ENCODE measurements around the gene HAX1.
"Not testable (repeated sequence)": the region's sequence is repeated elsewhere in the genome, so short reads cannot be mapped to it uniquely, and the experiment has no call there.

The HAX1 gene

GRCh38 chr1:154287591-154287990 lies 15.2 kb downstream of the HAX1 start:
- not testable (repeated sequence) for DNase-seq

GRCh38 chr1:154288661-154289060 lies 16.2 kb downstream of the HAX1 start:
- no peak for DNase-seq

- no peak for DNase-seq
Observed at GRCh38 chr1:154290921-154291320, 18.5 kb downstream of the HAX1 start.

DNA sequence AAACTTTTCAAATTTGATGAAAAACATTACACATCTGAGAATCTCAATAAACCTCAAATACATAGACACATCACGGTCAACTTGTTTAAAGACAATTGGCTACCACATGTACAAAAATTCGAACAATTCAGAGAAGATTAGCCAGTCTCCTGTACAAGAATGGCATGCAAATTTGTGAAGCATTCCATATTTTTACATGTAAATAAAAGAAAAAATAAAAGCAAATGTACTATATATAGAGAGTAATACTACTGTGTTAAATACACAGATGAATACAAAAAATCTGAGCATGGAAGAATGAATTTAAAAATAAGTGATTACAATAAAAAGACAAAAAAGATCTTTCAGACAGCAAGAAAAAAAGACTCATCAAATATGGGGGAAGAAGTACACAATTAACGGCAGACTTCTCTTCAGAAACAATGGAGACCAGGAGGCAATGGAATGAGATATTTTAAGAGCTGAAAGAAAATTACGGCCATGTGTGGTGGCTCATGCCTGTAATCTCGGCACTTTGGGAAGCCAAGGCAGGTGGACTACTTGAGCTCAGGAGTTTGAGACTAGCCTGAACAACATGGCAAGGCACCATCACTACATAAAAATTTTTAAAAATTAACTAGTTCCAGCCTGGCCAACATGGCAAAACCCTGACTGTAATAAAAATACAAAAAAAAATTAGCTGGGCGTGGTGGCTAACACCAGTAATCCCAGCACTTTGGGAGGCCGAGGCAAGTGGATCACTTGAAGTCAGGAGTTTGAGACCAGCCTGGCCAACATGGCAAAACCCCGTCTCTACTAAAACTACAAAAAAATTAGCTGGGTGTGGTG lies 23.2 kb downstream of the HAX1 start:
- no peak for DNase-seq

DNA sequence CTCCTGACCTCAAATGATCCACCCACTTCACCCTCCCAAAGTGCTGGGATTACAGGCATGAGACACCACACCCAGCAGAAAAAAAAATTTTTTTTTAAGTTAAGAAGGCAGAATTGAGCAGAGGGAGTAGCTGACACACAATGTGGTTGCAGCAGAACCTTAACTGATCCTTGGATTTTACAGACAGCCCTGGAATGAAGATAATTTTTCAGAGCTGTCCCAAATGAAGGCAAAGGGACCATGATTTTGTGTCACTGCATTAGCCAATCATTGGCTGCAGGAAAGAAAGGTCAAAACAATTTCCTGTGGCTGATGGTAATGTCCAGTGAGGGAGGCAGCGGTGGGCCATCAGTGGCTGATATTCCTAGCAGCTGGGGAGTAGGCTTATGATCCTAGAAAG lies 29.2 kb downstream of the HAX1 start:
- DNase-seq, result no peak

- DNase-seq, result no peak
Observed at GRCh38 chr1:154304664-154305337, 32.4 kb downstream of the HAX1 start.

DNA sequence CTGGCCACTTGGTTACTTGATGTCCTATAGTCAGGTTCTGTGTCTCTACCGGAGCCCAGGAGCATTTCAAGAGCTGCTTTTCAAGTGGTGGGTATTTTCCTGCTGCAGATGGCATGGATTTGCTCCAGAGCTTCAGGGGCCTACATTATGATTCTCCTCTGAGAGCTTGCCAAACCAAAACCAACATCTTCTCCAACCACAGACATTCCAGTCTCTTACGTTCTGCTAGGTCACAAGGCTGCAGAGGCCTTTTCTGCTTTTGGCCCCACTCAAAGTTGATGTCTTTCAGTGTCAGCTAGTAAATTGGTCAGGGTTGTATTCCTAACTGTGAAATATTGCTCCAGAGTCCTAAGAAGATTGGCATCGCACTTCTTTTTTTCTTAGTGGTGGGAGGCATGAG lies 33.7 kb downstream of the HAX1 start:
- no peak for DNase-seq

- not testable (repeated sequence) for DNase-seq
Observed at GRCh38 chr1:154307670-154308270, 35.3 kb downstream of the HAX1 start.

DNA sequence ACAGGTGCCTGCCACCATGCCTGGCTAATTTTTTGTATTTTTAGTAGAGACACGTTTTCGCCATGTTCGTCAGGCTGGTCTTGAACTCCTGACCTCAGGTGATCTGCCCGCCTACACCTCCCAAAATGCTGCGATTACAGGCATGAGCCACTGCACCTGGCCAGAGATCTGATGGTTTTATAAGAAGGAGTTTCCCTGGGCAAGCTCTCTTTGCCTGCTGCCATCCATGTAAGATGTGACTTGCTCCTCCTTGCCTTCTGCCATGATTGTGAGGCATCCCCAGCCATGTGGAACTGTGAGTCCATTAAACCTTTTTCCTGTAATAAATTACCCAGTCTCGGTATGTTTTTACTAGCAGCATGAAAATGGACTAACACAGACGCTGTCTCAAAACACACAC lies 36.7 kb downstream of the HAX1 start:
- DNase-seq, result not testable (repeated sequence)

- not testable (repeated sequence) for DNase-seq
Observed at GRCh38 chr1:154312229-154313065, 40.0 kb downstream of the HAX1 start.

DNA sequence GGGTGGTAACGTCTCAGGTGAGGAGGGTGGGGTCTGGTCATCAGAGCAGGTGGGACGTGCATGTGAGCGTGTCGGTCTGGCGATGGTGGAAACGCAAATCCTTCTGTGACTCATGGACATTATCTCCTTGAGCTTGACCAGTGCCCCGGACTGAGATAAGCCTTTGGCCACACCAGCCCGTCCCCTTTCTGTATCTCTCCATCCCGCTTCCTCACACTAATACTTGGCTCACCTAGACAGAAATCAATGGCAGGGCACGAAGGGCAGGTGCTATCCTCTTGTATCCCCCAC lies 40.6 kb downstream of the HAX1 start:
- DNase-seq, result no peak

DNA sequence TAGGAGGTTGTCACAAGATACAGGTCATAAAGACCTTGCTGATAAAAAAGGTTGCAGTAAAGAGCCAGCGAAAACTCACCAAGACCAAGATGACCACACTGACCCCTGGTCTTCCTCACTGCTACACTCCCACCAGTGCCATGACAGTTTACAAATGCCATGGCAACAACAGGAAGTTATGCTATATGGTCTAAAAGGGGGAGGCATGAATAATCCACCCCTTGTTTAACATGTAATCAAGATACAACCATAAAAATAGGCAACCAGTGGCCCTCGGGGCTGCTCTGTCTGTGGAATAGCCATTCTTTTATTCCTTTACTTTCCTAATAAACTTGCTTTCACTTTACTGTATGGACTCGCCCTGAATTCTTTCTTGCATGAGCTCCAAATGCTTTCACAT lies 41.8 kb downstream of the HAX1 start:
- not testable (repeated sequence) for DNase-seq

DNA sequence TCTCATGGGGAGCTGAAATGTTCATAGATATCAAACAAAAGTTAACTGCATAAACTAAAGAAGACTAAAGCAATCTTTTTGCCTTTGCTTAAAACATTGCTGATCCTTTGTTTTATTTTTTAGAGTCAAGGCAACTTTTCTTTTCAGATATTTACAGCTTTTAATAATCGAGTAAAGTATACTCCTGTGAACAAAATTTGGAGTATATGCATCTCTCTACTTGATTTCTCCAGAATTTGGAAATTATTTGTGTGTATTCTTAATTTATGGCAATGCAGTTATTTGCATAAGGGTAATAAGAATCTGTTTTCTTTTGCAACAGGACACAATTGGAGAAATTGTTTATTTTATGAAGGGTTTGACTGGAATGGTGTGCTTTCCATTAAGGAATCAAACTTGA lies 44.3 kb downstream of the HAX1 start:
- no peak for DNase-seq

DNA sequence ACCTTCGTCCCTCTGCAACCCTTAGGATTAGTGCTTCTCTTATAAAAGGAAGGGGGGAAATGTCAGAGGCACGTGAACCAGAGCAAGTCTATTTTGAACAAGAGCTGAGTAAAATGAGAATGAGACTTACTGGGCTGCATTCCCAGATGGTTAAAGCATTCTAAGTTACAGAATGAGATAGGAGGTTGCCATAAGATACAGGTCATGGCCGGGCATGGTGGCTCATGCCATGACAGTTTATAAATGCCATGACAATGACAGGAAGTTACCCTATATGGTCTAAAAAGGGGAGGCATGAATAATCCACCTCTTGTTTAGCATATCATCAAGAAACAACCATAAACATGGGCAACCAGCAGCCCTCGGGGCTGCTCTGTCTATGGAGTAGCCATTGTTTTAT lies 46.0 kb downstream of the HAX1 start:
- no peak for DNase-seq

GRCh38 chr1:154320882-154321608 lies 48.6 kb downstream of the HAX1 start, which contains the start of gene AQP10:
AQP10 (plus strand) TSS chr1:154321093; CDS start chr1:154321156, 63 bp downstream.
- no peak for DNase-seq

- not testable (repeated sequence) for DNase-seq
Observed at GRCh38 chr1:154321609-154321934, 49.1 kb downstream of the HAX1 start.

DNA sequence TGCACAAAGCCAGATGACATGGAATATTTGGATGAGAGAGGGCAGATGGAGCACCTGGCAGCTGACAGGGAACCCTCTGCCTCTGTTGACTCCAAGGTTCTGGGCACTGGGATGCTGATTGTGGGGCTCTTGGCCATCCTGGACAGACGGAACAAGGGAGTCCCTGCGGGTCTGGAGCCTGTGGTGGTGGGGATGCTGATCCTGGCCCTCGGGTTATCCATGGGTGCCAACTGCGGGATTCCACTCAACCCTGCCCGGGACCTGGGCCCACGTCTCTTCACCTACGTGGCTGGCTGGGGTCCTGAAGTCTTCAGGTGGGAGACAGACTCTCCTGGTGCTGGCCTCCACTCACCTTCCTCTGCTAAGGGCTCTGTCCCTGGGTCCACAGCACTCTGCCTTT lies 51.1 kb downstream of the HAX1 start:
- DNase-seq, result no peak

DNA sequence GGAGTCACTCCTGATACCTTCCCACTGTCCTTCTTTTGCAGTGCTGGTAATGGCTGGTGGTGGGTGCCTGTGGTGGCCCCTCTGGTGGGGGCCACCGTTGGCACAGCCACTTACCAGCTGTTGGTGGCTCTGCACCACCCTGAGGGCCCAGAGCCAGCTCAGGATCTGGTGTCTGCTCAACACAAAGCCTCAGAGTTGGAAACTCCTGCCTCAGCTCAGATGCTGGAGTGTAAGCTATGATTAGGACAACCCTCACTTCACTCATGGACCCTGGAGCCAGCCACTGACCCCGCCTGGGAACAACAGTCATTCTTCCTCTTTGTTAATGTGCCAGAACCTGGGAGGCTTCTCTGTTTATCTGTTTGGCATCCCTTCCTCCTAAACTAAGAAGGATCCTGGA lies 51.8 kb downstream of the HAX1 start:
- no peak for DNase-seq

- DNase-seq, result peak; percentile 70
Observed at GRCh38 chr1:154324669-154325582, 52.5 kb downstream of the HAX1 start, which contains the start of gene ATP8B2. ATP8B2 (plus strand) TSS chr1:154325525; CDS start chr1:154328142, 2,617 bp downstream.
